Left ventricle myocardium superior (tissue), 1 donor: ENCODE data around the gene SLC22A15. TPM values are rescaled to one million over a fixed set of nuclear protein-coding genes. Genes with fewer than 3 reads are reported as not detected.
"Not testable (repeated sequence)": the region's sequence is repeated elsewhere in the genome, so short reads cannot be mapped to it uniquely, and the experiment has no call there.

Experiments used
- ATAC-seq: fragments of 200-7000 bp; cut with Tn5 transposase; one replicate; pipeline ENCODE4 v1.9.1; 2020; ENCODE audit warnings: mild to moderate bottlenecking, moderate library complexity
- DNase-seq: peaks from one replicate; pipeline ENCODE4 v3.0.0-alpha.2; 2020
- intact Hi-C: fragments of 100-400 bp; cut with micrococcal nuclease; formaldehyde crosslinking; loops from one replicate; pipeline ENCODE4 v1.11.0; 2022
- long read RNA-seq: library from polyadenylated mRNA; unstranded; transcript quantifications from one replicate; pipeline ENCODE4 v2.0.0, GENCODE V29; 2021
- total RNA-seq: library from RNA; stranded (reverse); fragmentation: NEBNext Ultra II Directional; extraction: Animal tissue kit (Norgen Biotek cat#: 25700); gene quantifications from one replicate; pipeline ENCODE4 v1.2.1, GENCODE V29; 2021
- donor health status: DM: no; HTN: yes; CAD: no; lungs with severe emphysema.

Gene SLC22A15
- total RNA-seq, result 11.5 TPM
- long read RNA-seq, full-length matches to known transcripts, result 5 of 11 reads
- long read RNA-seq, partial matches to known transcripts, result 4 of 11 reads
- long read RNA-seq, other reads (novel, unspliced or antisense), result 2 of 11 reads

DNA sequence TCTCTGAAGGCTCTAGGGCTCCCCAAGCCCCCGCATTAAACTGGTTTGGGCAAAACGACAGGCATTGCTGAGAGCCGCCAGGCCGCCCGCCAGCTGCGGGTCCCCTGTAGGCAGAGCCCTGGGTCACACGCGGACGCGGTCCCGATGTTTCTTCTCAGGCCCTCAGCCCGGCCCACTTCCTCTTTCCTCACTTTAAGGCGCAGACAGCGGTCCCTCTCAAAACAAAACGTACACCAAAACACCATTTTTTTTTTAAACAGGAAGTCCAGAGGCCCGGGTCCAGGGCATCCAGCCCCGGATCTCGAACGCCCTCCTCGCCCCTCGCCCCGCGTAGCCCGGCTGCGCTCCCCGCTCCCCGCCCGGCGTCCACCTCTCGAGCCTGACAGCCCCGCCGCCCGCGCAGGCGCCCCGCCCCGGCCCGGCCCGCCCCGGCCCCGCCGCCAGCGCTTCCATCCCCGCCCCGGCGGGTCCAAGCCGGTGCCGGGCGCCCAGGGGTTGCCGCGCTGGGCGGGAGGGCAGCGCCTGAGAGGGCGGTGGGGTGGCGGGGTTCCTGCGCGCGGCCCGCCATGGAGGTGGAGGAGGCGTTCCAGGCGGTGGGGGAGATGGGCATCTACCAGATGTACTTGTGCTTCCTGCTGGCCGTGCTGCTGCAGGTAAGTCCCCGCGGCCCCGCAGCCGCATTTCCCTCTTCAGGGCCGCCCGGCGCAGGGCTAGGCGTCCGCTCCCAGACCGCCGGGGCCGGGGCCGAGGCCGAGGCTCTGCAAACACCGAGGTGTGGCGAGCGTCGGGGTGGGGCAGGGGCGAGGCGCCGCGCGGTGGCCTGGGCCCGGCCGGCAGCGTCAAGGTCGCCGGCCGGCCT lies at the start of gene SLC22A15:
SLC22A15 (plus strand) TSS at position 452 of the 859 bp plus-strand sequence; CDS start at position 567, 115 bp downstream.
- intact Hi-C loops, result no loop called here

GRCh38 chr1:115927971-115928370 lies 48.3 kb upstream of the SLC22A15 start:
- no peak for ATAC-seq
- no peak for DNase-seq
- intact Hi-C loops, result no loop called here

More for the DNA sequence above, at the start of gene SLC22A15:
- peak; percentile 93 for ATAC-seq
- DNase-seq, result peak; percentile 86

DNA sequence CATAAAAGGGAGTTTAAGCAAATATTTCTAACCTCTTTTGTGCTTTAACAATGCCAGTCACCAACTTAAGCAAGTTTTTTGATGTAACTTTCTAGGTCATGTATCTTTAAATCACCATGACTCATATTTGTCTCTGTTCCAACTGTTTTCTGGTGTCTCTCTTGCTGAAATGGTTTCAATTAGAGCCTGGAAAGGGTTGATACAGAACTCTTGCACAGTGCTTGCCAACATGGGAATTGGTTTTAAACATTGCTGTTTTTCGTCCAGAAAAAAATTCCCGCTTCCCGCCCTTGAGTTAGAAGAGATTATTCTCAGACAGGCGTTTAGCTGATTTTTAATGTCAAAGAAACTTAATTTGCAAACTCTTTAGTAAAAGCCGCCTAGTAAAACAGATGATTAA lies 46.4 kb upstream of the SLC22A15 start:
- intact Hi-C loops, result no loop called here
- ATAC-seq (peak; percentile 46), DNase-seq (no peak)

DNA sequence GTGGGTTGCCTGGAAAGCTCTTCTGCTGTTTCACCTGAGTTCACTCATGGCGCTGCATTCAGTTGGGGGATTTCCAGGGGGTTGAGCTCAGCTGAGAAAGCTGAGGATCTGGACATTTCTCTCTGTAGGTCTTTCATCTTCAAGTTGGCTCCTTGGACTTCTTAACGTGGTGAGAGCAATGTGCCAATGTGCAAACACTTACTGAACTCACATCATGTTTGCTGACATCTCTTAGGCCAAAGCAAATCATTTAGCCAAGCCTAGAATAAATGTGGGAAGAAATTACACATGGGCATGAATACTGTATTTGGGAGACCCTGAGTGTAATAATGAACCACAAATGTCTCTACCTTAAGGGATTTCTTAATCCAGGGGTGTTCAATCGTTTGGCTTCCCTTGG lies 42.7 kb upstream of the SLC22A15 start:
- intact Hi-C loops, result no loop called here
- ATAC-seq, result no peak
- DNase-seq, result no peak

- ATAC-seq (no peak), DNase-seq (no peak)
- intact Hi-C loops, result no loop called here
These were observed 36.9 kb upstream of the SLC22A15 start for GRCh38 chr1:115939455-115939854.

DNA sequence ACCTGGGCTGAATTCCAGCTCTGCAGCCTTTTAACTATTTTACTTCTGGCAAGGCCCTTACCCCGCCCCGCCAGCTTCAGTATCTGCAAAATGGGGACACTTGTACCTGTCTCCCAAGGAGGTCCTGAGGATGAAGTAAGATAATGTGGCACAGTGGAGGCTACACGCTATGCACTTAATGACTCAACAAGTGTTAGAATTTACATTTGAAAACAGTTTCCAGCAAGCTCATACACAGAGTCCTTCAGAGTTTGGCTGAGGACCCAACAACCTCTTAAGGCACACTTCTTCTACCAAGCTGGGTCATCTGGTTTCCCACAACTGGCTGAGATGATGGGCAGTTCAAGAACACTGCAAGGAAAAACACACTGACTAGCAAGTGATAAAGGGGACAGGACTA lies 30.2 kb upstream of the SLC22A15 start:
- intact Hi-C loops, result no loop called here
- ATAC-seq, result no peak
- DNase-seq, result no peak

GRCh38 chr1:115949156-115949555 lies 27.2 kb upstream of the SLC22A15 start:
- ATAC-seq (no peak), DNase-seq (no peak)
- intact Hi-C loops, result no loop called here

- ATAC-seq (no peak), DNase-seq (no peak)
These were observed 24.8 kb upstream of the SLC22A15 start for GRCh38 chr1:115951560-115951959.

GRCh38 chr1:115952547-115952946 lies 23.8 kb upstream of the SLC22A15 start:
- no peak for DNase-seq
- intact Hi-C loops, result no loop called here
- no peak for ATAC-seq

More at GRCh38 chr1:115951560-115951959, 24.8 kb upstream of the SLC22A15 start:
- intact Hi-C loops, result no loop called here

DNA sequence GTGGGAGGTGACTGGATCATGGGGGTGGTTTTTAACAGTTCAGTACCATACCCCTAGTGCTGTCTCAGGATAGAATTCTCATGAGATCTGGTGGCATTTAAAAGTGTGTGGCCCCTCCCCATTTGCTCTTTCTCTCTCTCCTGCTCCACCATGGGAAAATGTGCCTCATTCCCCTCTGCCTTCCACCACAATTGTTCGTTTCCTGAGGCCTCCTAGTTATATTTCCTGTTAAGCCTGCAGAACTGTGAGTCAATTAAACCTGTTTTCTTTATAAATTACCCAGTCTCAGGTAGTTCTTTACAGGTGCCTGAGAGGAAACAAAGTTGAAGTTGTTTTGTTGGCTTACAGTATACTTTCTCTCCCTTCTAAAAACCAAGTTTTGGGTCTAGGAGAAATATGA lies 23.1 kb upstream of the SLC22A15 start:
- no peak for ATAC-seq
- DNase-seq, result no peak
- intact Hi-C loops, result no loop called here

DNA sequence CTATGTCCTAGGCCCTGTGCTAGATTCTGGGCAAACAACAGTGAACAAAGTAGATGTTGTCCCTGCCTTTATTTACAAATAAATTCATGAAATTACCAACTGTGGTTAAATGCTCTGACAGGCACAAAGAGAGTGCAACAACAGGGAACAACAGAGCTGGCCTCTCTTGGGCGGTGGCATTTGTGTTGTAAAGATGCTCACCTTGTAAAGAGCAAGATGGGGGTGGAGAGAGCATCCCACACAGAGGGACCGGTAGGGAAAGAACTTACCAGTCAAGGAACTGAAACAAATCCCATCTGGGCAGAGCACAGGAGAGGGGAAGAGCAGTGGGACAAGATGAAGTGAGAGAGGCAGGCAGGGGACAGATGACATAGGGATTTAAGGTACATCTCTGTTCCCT lies 21.6 kb upstream of the SLC22A15 start:
- no peak for ATAC-seq
- intact Hi-C loops, result no loop called here
- no peak for DNase-seq

DNA sequence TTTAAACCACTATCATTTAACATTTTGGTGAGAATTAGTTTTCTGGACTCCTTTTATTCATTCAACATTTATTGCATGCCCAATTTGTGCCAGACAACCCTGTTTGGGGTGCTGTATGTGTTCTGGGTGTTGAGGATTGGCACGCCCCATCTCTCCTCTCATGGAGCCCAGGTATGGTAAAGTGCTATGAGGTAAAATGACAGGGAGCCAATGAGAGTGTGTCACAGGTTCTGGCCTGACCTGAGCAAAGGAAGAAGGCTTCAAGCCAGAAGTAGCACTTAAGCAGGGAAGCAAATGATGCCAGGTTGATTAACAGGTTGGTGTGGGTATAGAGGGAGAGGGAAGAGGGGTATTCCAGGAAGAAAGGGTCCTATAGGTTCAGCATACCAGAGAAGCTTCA lies 21.1 kb upstream of the SLC22A15 start:
- ATAC-seq (no peak), DNase-seq (no peak)
- intact Hi-C loops, result no loop called here

DNA sequence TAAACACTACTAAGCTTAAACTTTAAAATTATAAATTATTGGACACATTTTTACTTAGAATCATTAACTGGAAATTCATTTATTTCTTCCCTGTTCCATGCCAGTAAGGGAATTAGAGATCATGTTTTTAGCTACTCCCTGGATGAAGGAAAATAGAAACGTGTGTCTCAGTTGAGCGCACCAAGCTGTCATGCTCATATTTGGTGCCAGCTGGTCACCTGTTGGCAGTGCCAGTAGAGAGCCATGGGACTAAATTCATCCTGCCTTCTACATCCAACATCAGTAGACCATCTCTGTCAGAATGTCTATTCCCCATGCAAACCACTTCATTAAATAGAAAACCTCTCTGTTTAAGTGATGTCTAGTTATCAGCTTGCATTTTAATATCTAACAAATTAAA lies 17.4 kb upstream of the SLC22A15 start:
- intact Hi-C loops, result no loop called here

DNA sequence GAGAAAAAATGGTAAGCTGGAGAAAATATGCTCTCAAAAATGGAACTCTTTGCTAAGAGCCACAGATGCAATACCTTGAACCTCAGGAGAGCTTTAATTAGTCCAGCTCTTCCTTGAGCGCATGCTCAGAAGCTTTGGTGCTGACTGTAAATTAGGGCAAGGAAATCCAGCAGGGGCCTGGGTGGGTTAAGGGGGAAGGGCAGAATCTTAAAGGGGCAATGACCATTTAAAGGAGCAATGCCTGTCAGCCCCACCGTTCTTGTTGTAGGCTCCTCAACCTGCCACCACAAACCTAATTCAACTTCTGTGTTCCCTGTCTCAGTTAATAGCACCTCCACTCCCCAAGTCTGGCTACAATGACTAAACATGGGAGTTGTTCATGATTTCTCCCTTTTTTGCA lies 6.8 kb upstream of the SLC22A15 start:
- ATAC-seq (no peak), DNase-seq (no peak)
- intact Hi-C loops, result no loop called here

More for the DNA sequence above, 17.4 kb upstream of the SLC22A15 start:
- DNase-seq, result no peak
- ATAC-seq, result no peak

- ATAC-seq, DNase-seq, intact Hi-C loops: not testable (repeated sequence)
These were observed 4.5 kb upstream of the SLC22A15 start for GRCh38 chr1:115971778-115972177.

DNA sequence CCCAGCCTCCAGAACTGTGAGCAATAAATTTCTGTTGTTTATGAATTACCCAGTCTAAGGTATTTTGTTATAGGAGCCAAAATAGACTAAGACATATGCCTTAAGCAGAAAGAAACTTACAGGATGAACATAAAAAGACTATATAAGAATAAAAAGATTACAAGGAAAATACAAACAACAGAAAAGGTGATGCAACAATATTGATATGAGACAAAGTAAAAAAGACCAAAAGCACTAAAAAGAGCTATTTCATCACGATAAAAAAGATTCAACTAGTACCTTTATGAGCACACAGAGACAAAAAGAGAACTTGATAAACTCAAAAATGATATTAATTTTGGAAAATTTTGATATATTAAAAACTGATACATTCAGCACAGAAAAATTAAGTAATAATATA lies 3.2 kb upstream of the SLC22A15 start:
- intact Hi-C loops, result no loop called here
- ATAC-seq (no peak), DNase-seq (no peak)

GRCh38 chr1:115975569-115976061 lies 698 bp upstream of the SLC22A15 start:
- no peak for DNase-seq
- intact Hi-C loops, result no loop called here
- ATAC-seq, result no peak

GRCh38 chr1:115976921-115977498 lies 697 bp downstream of the SLC22A15 start:
- ATAC-seq, result peak; percentile 14
- intact Hi-C loops, result no loop called here
- DNase-seq, result no peak

- ATAC-seq, result peak; percentile 23
- intact Hi-C loops, result no loop called here
- DNase-seq, result no peak
These were observed 1.4 kb downstream of the SLC22A15 start for GRCh38 chr1:115977499-115978258.
